SK-N-SH (cell line): ENCODE data around the gene SS18. TPM values are rescaled to one million over a fixed set of nuclear protein-coding genes. Genes with fewer than 3 reads are reported as not detected.

Experiments
- CTCF ChIA-PET: fragments of 300-600, 350-600 bp; formaldehyde crosslinking; extraction: SDS; loops from one replicate; lab custom pipeline; 2021; lab: Yijun Ruan, JAX
- POLR2A ChIA-PET: fragments of 350-600 bp; sonication (Branson Sonifier 250); formaldehyde crosslinking; extraction: SDS; loops from one replicate; lab custom pipeline; 2020; ENCODE audit warnings: antibody characterized with exemption, inconsistent platforms; lab: Yijun Ruan, JAX
- DNase-seq: peaks from one replicate; pipeline ENCODE4 v3.0.0; 2012
- H2AFZ ChIP-seq: fragments of 200-600 bp; sonication (generic); 2 replicates; pipeline ENCODE4 v1.8.1; 2016; ENCODE audit warnings: antibody characterized with exemption, mild to moderate bottlenecking, low read depth
- H3F3A ChIP-seq: fragments of 200-600 bp; sonication (generic); replicated peaks from 2 replicates; pipeline ENCODE3; 2016; ENCODE audit warnings: antibody characterized with exemption, mild to moderate bottlenecking; ENCODE audit not compliant: insufficient read depth
- H3K27ac ChIP-seq, 2 experiments: fragments of 200-500 bp in 1 of 2; fragments of 200-600 bp in 1 of 2; sonication (Bioruptor generic) in 1 of 2; sonication (generic), shearing (Covaris generic) in 1 of 2; 2 replicates each; pipeline versions ENCODE4 v1.5.1 to v1.6.1; 2014 to 2016; ENCODE audit warnings: low read depth in 2 of 2, inconsistent platforms in 1 of 2, low read length in 1 of 2, mild to moderate bottlenecking in 1 of 2, mixed read lengths in 1 of 2
- H3K27me3 ChIP-seq: fragments of 200-600 bp; sonication (generic), shearing (Covaris generic); 2 replicates; pipeline ENCODE4 v1.6.1; 2016; ENCODE audit warnings: mixed run types; ENCODE audit not compliant: insufficient read depth
- H3K36me3 ChIP-seq, 2 experiments: fragments of 200-500 bp in 1 of 2; fragments of 200-600 bp in 1 of 2; sonication (Bioruptor generic) in 1 of 2; sonication (generic) in 1 of 2; replicated peaks in 1 of 2; 2 replicates each; pipeline versions ENCODE3 to v1.5.1; 2014 to 2016; ENCODE audit warnings: low read length in 1 of 2, mild to moderate bottlenecking in 1 of 2; ENCODE audit not compliant: insufficient read depth in 2 of 2, control insufficient read depth in 1 of 2
- H3K4me1 ChIP-seq, 2 experiments: fragments of 200-500 bp in 1 of 2; fragments of 200-600 bp in 1 of 2; sonication (Bioruptor generic) in 1 of 2; sonication (generic), shearing (Covaris generic) in 1 of 2; 2 replicates each; pipeline versions ENCODE4 v1.5.1 to v1.6.1; 2014 to 2016; ENCODE audit warnings: low read depth in 1 of 2, low read length in 1 of 2, mixed run types in 1 of 2; ENCODE audit not compliant: insufficient read depth in 2 of 2, control insufficient read depth in 1 of 2
- H3K4me2 ChIP-seq: fragments of 200-600 bp; sonication (generic), shearing (Covaris generic); 2 replicates; pipeline ENCODE4 v1.6.1; 2017; ENCODE audit warnings: mixed run types
- H3K4me3 ChIP-seq, 2 experiments: fragments of 200-500 bp in 1 of 2; fragments of 200-600 bp in 1 of 2; sonication (Bioruptor generic) in 1 of 2; sonication (generic), shearing (Covaris generic) in 1 of 2; 2 replicates each; pipeline versions ENCODE4 v1.5.1 to v1.8.1; 2014 to 2016; ENCODE audit warnings: low read depth in 2 of 2, inconsistent platforms in 1 of 2, low read length in 1 of 2, mild to moderate bottlenecking in 1 of 2, mixed read lengths in 1 of 2, moderate library complexity in 1 of 2
- H3K79me2 ChIP-seq: fragments of 200-600 bp; sonication (generic); 2 replicates; pipeline ENCODE4 v1.8.1; 2017; ENCODE audit warnings: mild to moderate bottlenecking; ENCODE audit not compliant: insufficient read depth
- H3K9ac ChIP-seq: fragments of 200-600 bp; sonication (generic); 2 replicates; pipeline ENCODE4 v1.6.1; 2017; ENCODE audit warnings: mixed run types
- H3K9me2 ChIP-seq: fragments of 200-600 bp; sonication (generic); 2 replicates; pipeline ENCODE4 v1.6.1; 2017; ENCODE audit warnings: mixed run types
- H3K9me3 ChIP-seq: fragments of 200-600 bp; sonication (generic); 2 replicates; pipeline ENCODE4 v1.6.1; 2017; ENCODE audit warnings: mixed run types, mild to moderate bottlenecking, moderate library complexity
- H4K20me1 ChIP-seq: fragments of 200-600 bp; sonication (generic); 2 replicates; pipeline ENCODE4 v1.6.1; 2017; ENCODE audit warnings: mild to moderate bottlenecking, mixed run types; ENCODE audit not compliant: insufficient read depth
- EP300 ChIP-seq, 2 experiments: IDR thresholded peaks; 2 replicates each; pipeline versions ENCODE4 v1.4.0 to v1.6.1; 2012; ENCODE audit warnings: borderline replicate concordance in 1 of 2, low read depth in 1 of 2, low read length in 1 of 2
- FOXJ3 ChIP-seq: sonication (generic); formaldehyde crosslinking; IDR thresholded peaks from 2 replicates; pipeline ENCODE4 v1.5.1; 2020; ENCODE audit warnings: mild to moderate bottlenecking, missing genetic modification reagents
- FOXM1 ChIP-seq: IDR thresholded peaks from 2 replicates; pipeline ENCODE4 v1.4.0; 2012; ENCODE audit warnings: low read depth, mild to moderate bottlenecking
- GATA2 ChIP-seq: sonication (generic); formaldehyde crosslinking; IDR thresholded peaks from 2 replicates; pipeline ENCODE4 v1.5.0; 2020; ENCODE audit warnings: mild to moderate bottlenecking, missing genetic modification reagents
- MEF2A ChIP-seq: IDR thresholded peaks from 2 replicates; pipeline ENCODE4 v1.4.0; 2012; ENCODE audit warnings: low read depth, borderline replicate concordance
- NFIC ChIP-seq: IDR thresholded peaks from 2 replicates; pipeline ENCODE4 v1.4.0; 2012; ENCODE audit warnings: borderline replicate concordance
- RAD21 ChIP-seq: IDR thresholded peaks from 2 replicates; pipeline ENCODE4 v1.6.1; 2012; ENCODE audit warnings: mild to moderate bottlenecking, low read length
- RXRA ChIP-seq: IDR thresholded peaks from 2 replicates; pipeline ENCODE4 v1.4.0; 2012; ENCODE audit warnings: low read depth, mild to moderate bottlenecking, borderline replicate concordance
- SMC3 ChIP-seq: IDR thresholded peaks from 2 replicates; pipeline ENCODE4 v1.6.1; 2012; ENCODE audit warnings: low read depth, low read length, improper control_type of control experiment
- TCF12 ChIP-seq: IDR thresholded peaks from 2 replicates; pipeline ENCODE4 v1.4.0; 2012
- YY1 ChIP-seq: IDR thresholded peaks from 2 replicates; pipeline ENCODE4 v1.4.0; 2012; ENCODE audit warnings: low read depth, mild to moderate bottlenecking
- WGBS: methylation state at CpG from one replicate; pipeline ENCODE4 v1.1.6; 2017; ENCODE audit warnings: low lambda C conversion rate; 5-methylcytosine and 5-hydroxymethylcytosine counted together
- polyA plus RNA-seq, 3 experiments: library from polyadenylated mRNA; depleted of rRNA; stranded (reverse); fragments of >200 nt; gene quantifications; 2 replicates each; pipeline ENCODE4 v1.2.3, GENCODE V29; 2012
- TF ChIP-seq, protein P1 (sequence below): fragments of 150-350 bp; IDR thresholded peaks from 2 replicates; pipeline ENCODE4 v1.6.1; 2016; ENCODE audit warnings: mild to moderate bottlenecking, low read depth, low read length
- TF ChIP-seq, protein P2 (sequence below): IDR thresholded peaks from 2 replicates; pipeline ENCODE4; 2012
- TF ChIP-seq, protein P3 (sequence below): IDR thresholded peaks from 2 replicates; pipeline ENCODE4 v1.4.0; 2012; ENCODE audit warnings: low read depth
- TF ChIP-seq, protein P4 (sequence below): IDR thresholded peaks from 2 replicates; pipeline ENCODE4 v1.4.0; 2012; ENCODE audit warnings: low read depth, borderline replicate concordance
- TF ChIP-seq, protein P5 (sequence below): fragments of 150-350 bp; IDR thresholded peaks from 2 replicates; pipeline ENCODE4 v1.6.1; 2017; ENCODE audit warnings: antibody characterized with exemption, low read length, low read depth, borderline replicate concordance
- TF ChIP-seq, protein P6 (sequence below): IDR thresholded peaks from 2 replicates; pipeline ENCODE4 v1.6.1; 2012; ENCODE audit warnings: mild to moderate bottlenecking, low read depth, low read length, moderate library complexity
- TF ChIP-seq, protein P7 (sequence below): fragments of 200-600 bp; sonication (generic); IDR thresholded peaks from 2 replicates; pipeline ENCODE4 v1.6.1; 2017; ENCODE audit warnings: antibody characterized with exemption, mild to moderate bottlenecking, moderate library complexity

The SS18 gene
- polyA plus RNA-seq, 1 of the 3 experiments (the other 2 are of a cell fraction): 98.6 TPM

DNA sequence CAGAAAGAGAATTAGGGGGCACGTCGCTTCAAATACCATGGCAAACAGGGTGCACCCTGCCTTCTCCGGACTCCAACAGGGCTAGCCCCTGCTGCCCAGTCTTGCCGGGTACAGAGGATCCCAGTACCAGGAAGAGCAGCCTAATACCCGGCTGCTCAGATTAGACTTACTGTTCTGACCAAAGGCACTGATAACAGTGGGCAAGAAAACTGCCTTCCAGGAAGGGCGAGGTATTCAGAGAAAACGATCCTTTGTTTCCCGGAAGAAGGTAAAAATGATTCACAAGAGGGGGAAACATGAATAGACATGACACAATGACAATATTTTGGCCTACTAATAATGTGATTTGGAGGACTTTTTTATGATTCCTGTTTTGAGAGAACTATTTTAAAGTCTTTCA, 99.9 kb downstream of the SS18 start (continued):
- TF ChIP-seq, protein P1, sequence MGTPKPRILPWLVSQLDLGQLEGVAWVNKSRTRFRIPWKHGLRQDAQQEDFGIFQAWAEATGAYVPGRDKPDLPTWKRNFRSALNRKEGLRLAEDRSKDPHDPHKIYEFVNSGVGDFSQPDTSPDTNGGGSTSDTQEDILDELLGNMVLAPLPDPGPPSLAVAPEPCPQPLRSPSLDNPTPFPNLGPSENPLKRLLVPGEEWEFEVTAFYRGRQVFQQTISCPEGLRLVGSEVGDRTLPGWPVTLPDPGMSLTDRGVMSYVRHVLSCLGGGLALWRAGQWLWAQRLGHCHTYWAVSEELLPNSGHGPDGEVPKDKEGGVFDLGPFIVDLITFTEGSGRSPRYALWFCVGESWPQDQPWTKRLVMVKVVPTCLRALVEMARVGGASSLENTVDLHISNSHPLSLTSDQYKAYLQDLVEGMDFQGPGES: no peak
- TF ChIP-seq, protein P2, sequence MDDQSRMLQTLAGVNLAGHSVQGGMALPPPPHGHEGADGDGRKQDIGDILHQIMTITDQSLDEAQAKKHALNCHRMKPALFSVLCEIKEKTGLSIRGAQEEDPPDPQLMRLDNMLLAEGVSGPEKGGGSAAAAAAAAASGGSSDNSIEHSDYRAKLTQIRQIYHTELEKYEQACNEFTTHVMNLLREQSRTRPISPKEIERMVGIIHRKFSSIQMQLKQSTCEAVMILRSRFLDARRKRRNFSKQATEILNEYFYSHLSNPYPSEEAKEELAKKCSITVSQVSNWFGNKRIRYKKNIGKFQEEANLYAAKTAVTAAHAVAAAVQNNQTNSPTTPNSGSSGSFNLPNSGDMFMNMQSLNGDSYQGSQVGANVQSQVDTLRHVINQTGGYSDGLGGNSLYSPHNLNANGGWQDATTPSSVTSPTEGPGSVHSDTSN: no peak
- TF ChIP-seq FOXM1: no peak
- TF ChIP-seq TCF12: no peak

DNA sequence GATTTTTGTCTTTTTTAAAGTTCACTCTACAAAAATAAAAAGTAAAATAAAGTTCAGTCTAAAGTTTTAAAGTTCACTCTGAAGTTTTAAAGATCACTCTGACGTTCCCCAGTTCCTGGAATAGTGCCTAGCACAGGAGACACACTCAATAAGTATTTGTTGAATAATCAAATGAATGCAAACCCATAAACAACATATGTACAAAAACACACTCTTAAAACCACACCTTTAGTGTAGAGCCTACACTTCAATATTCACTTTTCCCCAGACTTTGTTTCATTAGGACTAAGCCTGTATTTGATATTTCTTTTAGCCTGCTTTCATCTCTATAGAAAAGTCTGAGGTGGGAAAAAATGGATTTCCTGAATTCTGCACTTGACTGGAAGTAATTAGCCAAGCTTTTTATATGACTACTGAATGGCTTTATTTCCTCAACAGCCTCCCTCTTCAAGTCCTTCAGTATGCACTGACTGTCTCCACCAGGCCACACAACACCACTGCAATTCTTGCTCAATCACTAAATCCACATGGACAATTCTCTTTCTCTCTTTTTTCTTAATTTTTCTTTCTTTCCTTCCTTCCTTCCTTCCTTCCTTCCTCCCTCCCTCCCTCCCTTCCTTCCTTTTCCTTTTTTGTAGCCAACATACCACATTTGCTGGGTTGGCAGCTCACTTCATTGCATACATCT, 104.6 kb downstream of the SS18 start:
- no peak overlapping the region for H3K4me2 ChIP-seq
- TF ChIP-seq, protein P3, sequence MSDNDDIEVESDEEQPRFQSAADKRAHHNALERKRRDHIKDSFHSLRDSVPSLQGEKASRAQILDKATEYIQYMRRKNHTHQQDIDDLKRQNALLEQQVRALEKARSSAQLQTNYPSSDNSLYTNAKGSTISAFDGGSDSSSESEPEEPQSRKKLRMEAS: no peak
- TF ChIP-seq RAD21 (no peak), YY1 (no peak), GATA2 (CRISPR knock-in tag) (no peak), NFIC (no peak), EP300 (IDR thresholded peaks at IDR 0.05; ENCODE audit: borderline replicate concordance in 1 of 2, low read depth in 1 of 2, low read length in 1 of 2) (no peak), FOXM1 (no peak), RXRA (no peak), MEF2A (no peak), FOXJ3 (CRISPR knock-in tag) (no peak), SMC3 (no peak)
- TF ChIP-seq, protein P4, sequence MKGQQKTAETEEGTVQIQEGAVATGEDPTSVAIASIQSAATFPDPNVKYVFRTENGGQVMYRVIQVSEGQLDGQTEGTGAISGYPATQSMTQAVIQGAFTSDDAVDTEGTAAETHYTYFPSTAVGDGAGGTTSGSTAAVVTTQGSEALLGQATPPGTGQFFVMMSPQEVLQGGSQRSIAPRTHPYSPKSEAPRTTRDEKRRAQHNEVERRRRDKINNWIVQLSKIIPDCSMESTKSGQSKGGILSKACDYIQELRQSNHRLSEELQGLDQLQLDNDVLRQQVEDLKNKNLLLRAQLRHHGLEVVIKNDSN: no peak
- TF ChIP-seq, protein P5, sequence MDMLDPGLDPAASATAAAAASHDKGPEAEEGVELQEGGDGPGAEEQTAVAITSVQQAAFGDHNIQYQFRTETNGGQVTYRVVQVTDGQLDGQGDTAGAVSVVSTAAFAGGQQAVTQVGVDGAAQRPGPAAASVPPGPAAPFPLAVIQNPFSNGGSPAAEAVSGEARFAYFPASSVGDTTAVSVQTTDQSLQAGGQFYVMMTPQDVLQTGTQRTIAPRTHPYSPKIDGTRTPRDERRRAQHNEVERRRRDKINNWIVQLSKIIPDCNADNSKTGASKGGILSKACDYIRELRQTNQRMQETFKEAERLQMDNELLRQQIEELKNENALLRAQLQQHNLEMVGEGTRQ: no peak
- TF ChIP-seq, protein P6, sequence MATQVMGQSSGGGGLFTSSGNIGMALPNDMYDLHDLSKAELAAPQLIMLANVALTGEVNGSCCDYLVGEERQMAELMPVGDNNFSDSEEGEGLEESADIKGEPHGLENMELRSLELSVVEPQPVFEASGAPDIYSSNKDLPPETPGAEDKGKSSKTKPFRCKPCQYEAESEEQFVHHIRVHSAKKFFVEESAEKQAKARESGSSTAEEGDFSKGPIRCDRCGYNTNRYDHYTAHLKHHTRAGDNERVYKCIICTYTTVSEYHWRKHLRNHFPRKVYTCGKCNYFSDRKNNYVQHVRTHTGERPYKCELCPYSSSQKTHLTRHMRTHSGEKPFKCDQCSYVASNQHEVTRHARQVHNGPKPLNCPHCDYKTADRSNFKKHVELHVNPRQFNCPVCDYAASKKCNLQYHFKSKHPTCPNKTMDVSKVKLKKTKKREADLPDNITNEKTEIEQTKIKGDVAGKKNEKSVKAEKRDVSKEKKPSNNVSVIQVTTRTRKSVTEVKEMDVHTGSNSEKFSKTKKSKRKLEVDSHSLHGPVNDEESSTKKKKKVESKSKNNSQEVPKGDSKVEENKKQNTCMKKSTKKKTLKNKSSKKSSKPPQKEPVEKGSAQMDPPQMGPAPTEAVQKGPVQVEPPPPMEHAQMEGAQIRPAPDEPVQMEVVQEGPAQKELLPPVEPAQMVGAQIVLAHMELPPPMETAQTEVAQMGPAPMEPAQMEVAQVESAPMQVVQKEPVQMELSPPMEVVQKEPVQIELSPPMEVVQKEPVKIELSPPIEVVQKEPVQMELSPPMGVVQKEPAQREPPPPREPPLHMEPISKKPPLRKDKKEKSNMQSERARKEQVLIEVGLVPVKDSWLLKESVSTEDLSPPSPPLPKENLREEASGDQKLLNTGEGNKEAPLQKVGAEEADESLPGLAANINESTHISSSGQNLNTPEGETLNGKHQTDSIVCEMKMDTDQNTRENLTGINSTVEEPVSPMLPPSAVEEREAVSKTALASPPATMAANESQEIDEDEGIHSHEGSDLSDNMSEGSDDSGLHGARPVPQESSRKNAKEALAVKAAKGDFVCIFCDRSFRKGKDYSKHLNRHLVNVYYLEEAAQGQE: no peak
- TF ChIP-seq, protein P2: no peak
- TF ChIP-seq, protein P7, sequence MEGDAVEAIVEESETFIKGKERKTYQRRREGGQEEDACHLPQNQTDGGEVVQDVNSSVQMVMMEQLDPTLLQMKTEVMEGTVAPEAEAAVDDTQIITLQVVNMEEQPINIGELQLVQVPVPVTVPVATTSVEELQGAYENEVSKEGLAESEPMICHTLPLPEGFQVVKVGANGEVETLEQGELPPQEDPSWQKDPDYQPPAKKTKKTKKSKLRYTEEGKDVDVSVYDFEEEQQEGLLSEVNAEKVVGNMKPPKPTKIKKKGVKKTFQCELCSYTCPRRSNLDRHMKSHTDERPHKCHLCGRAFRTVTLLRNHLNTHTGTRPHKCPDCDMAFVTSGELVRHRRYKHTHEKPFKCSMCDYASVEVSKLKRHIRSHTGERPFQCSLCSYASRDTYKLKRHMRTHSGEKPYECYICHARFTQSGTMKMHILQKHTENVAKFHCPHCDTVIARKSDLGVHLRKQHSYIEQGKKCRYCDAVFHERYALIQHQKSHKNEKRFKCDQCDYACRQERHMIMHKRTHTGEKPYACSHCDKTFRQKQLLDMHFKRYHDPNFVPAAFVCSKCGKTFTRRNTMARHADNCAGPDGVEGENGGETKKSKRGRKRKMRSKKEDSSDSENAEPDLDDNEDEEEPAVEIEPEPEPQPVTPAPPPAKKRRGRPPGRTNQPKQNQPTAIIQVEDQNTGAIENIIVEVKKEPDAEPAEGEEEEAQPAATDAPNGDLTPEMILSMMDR: no peak
- TF ChIP-seq, all 33 proteins: peak for 0
- Histone ChIP-seq H4K20me1 (no peaks in the 10 kb centered on the region), H3K27me3 (no peaks in the 10 kb centered on the region), H3K79me2 (no peaks in the 10 kb centered on the region), H2AFZ (no peak overlapping the region), H3K9me2 (no peaks in the 10 kb centered on the region), H3K4me1 (no peaks in the 10 kb centered on the region), H3K9ac (no peak overlapping the region), H3F3A (no peaks in the 10 kb centered on the region), H3K9me3 (no peaks in the 10 kb centered on the region), H3K4me3 (no peak overlapping the region), H3K27ac (no peak overlapping the region), H3K36me3 (no peaks in the 10 kb centered on the region)
- WGBS: 53% methylated on average over 1 of the region's 1 CpG
- ChIA-PET CTCF (no interaction called here), POLR2A (no interaction called here)
- no peak for DNase-seq
